ENCODE data around the gene CLIC4. TPM values are rescaled to one million over a fixed set of nuclear protein-coding genes. Genes with fewer than 3 reads are reported as not detected.

CLIC4 gene
- total RNA-seq, 1 donor from 2014 or later = 353 TPM

- H3K4me1 Mint-ChIP-seq (ENCODE audit: low read depth, unreplicated experiment) = peaks cover 37% of the 10 kb centered on the region
- no peaks in the 10 kb centered on the region for H3K79me2 ChIP-seq (ENCODE audit: insufficient read depth, low read length)
Measured at GRCh38 chr1:24726741-24727140, 18.5 kb upstream of the CLIC4 start.

GRCh38 chr1:24727501-24728216 lies 17.6 kb upstream of the CLIC4 start:
- Histone ChIP-seq H2AFZ (ENCODE audit: low read depth, low read length) (peak overlapping the region; percentile 20), H3K27ac (ENCODE audit: low read depth, low read length) (no peak overlapping the region), H3K27me3 (ENCODE audit: insufficient read depth, low read length) (no peaks in the 10 kb centered on the region), H3K79me2 (ENCODE audit: insufficient read depth, low read length) (no peaks in the 10 kb centered on the region), H3K9ac (ENCODE audit: low read length) (no peak overlapping the region), H3K4me2 (ENCODE audit: low read length) (peak overlapping the region; percentile 73), H3K9me3 (ENCODE audit: insufficient read depth, low read depth, low read length) (no peaks in the 10 kb centered on the region), H3K4me3 (ENCODE audit: insufficient read depth, low read depth, low read length) (no peak overlapping the region), H3K36me3 (ENCODE audit: insufficient read depth, low read length) (no peaks in the 10 kb centered on the region), H4K20me1 (ENCODE audit: insufficient read depth, low read length) (no peaks in the 10 kb centered on the region), H3K4me1 (ENCODE audit: insufficient read depth, low read length) (peaks cover 33% of the 10 kb centered on the region)
- Mint-ChIP-seq H3K36me3 (ENCODE audit: low read depth, unreplicated experiment) (no peaks in the 10 kb centered on the region), H3K4me1 (ENCODE audit: low read depth, unreplicated experiment) (peaks cover 33% of the 10 kb centered on the region), H3K4me3 (ENCODE audit: unreplicated experiment) (peak overlapping the region; percentile 34), H3K27ac (ENCODE audit: unreplicated experiment) (peak overlapping the region; percentile 56), H3K27me3 (ENCODE audit: low read depth, unreplicated experiment) (no peaks in the 10 kb centered on the region), H3K9me3 (ENCODE audit: unreplicated experiment) (peaks cover 3% of the 10 kb centered on the region)
- FAIRE-seq (no peak), DNase-seq (ENCODE audit: low read depth) (peak; percentile 77)
- TF ChIP-seq, protein P1, sequence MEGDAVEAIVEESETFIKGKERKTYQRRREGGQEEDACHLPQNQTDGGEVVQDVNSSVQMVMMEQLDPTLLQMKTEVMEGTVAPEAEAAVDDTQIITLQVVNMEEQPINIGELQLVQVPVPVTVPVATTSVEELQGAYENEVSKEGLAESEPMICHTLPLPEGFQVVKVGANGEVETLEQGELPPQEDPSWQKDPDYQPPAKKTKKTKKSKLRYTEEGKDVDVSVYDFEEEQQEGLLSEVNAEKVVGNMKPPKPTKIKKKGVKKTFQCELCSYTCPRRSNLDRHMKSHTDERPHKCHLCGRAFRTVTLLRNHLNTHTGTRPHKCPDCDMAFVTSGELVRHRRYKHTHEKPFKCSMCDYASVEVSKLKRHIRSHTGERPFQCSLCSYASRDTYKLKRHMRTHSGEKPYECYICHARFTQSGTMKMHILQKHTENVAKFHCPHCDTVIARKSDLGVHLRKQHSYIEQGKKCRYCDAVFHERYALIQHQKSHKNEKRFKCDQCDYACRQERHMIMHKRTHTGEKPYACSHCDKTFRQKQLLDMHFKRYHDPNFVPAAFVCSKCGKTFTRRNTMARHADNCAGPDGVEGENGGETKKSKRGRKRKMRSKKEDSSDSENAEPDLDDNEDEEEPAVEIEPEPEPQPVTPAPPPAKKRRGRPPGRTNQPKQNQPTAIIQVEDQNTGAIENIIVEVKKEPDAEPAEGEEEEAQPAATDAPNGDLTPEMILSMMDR (IDR thresholded peaks at IDR 0.05; ENCODE audit: insufficient read depth, low read depth, low read length) = no peak
- no peak for TF ChIP-seq EZH2 (IDR thresholded peaks at IDR 0.05; ENCODE audit: insufficient read depth, low read length)

More at GRCh38 chr1:24726741-24727140, 18.5 kb upstream of the CLIC4 start:
- Mint-ChIP-seq H3K4me3 (ENCODE audit: unreplicated experiment) (no peak overlapping the region), H3K27ac (ENCODE audit: unreplicated experiment) (peak overlapping the region; percentile 56), H3K9me3 (ENCODE audit: unreplicated experiment) (peaks cover 3% of the 10 kb centered on the region), H3K36me3 (ENCODE audit: low read depth, unreplicated experiment) (no peaks in the 10 kb centered on the region), H3K27me3 (ENCODE audit: low read depth, unreplicated experiment) (no peaks in the 10 kb centered on the region)
- FAIRE-seq (no peak), DNase-seq (ENCODE audit: low read depth) (no peak)
- Histone ChIP-seq H3K4me1 (ENCODE audit: insufficient read depth, low read length) (peaks cover 37% of the 10 kb centered on the region), H4K20me1 (ENCODE audit: insufficient read depth, low read length) (no peaks in the 10 kb centered on the region), H3K4me2 (ENCODE audit: low read length) (no peak overlapping the region), H3K27ac (ENCODE audit: low read depth, low read length) (no peak overlapping the region), H2AFZ (ENCODE audit: low read depth, low read length) (no peak overlapping the region), H3K9ac (ENCODE audit: low read length) (no peak overlapping the region), H3K36me3 (ENCODE audit: insufficient read depth, low read length) (no peaks in the 10 kb centered on the region), H3K27me3 (ENCODE audit: insufficient read depth, low read length) (no peaks in the 10 kb centered on the region), H3K4me3 (ENCODE audit: insufficient read depth, low read depth, low read length) (no peak overlapping the region), H3K9me3 (ENCODE audit: insufficient read depth, low read depth, low read length) (no peaks in the 10 kb centered on the region)
- TF ChIP-seq, protein P1 (IDR thresholded peaks at IDR 0.05; ENCODE audit: insufficient read depth, low read depth, low read length) = no peak
- no peak for TF ChIP-seq EZH2 (IDR thresholded peaks at IDR 0.05; ENCODE audit: insufficient read depth, low read length)

DNA sequence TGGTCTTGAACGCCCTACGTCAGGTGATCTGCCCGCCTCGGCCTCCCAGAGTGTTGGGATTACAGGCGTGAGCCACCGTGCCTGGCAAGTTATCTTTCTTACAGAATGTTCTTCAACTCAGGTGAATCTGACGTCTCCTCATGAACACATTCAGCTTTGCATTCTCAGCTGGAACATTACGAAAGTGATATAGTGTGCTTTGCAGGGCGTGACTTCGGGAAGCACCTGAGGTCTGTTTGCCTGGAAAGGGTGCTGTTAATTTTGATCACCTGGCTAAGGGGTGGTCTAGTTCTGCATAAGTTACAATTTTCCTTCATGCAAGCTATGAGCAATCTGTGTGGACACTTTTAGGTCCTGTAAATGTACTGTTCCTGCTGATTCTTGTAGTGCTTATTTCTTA lies 16.3 kb upstream of the CLIC4 start:
- H2AFZ ChIP-seq (ENCODE audit: low read depth, low read length) = no peak overlapping the region
- Mint-ChIP-seq H3K27me3 (ENCODE audit: low read depth, unreplicated experiment) (no peaks in the 10 kb centered on the region), H3K9me3 (ENCODE audit: unreplicated experiment) (peaks cover 3% of the 10 kb centered on the region), H3K36me3 (ENCODE audit: low read depth, unreplicated experiment) (no peaks in the 10 kb centered on the region), H3K4me1 (ENCODE audit: low read depth, unreplicated experiment) (peaks cover 33% of the 10 kb centered on the region), H3K4me3 (ENCODE audit: unreplicated experiment) (no peak overlapping the region), H3K27ac (ENCODE audit: unreplicated experiment) (no peak overlapping the region)
- FAIRE-seq (no peak), DNase-seq (ENCODE audit: low read depth) (no peak)
- no peaks in the 10 kb centered on the region for H3K36me3 ChIP-seq (ENCODE audit: insufficient read depth, low read length)
- no peak overlapping the region for H3K27ac ChIP-seq (ENCODE audit: low read depth, low read length)
- H3K27me3 ChIP-seq (ENCODE audit: insufficient read depth, low read length) = no peaks in the 10 kb centered on the region
- no peak overlapping the region for H3K9ac ChIP-seq (ENCODE audit: low read length)
- no peaks in the 10 kb centered on the region for H3K9me3 ChIP-seq (ENCODE audit: insufficient read depth, low read depth, low read length)
- H3K4me1 ChIP-seq (ENCODE audit: insufficient read depth, low read length) = peaks cover 31% of the 10 kb centered on the region
- no peak overlapping the region for H3K4me3 ChIP-seq (ENCODE audit: insufficient read depth, low read depth, low read length)
- no peaks in the 10 kb centered on the region for H4K20me1 ChIP-seq (ENCODE audit: insufficient read depth, low read length)
- TF ChIP-seq EZH2 (IDR thresholded peaks at IDR 0.05; ENCODE audit: insufficient read depth, low read length) = no peak
- TF ChIP-seq, protein P1 (IDR thresholded peaks at IDR 0.05; ENCODE audit: insufficient read depth, low read depth, low read length) = no peak
- H3K4me2 ChIP-seq (ENCODE audit: low read length) = no peak overlapping the region
- no peaks in the 10 kb centered on the region for H3K79me2 ChIP-seq (ENCODE audit: insufficient read depth, low read length)

Measured in astrocyte (in vitro differentiated cells and primary cell).